Nephron progenitor cell (in vitro differentiated cells): ENCODE results near the gene RGS6.

Experiments
- DNase-seq: peaks from one replicate; pipeline ENCODE4 v3.0.0; 2021
- H3K27ac Mint-ChIP-seq: 2 replicates; pipeline ENCODE4 v1.8.0; 2021; ENCODE audit warnings: mild to moderate bottlenecking, moderate library complexity, mixed read lengths
- H3K27me3 Mint-ChIP-seq: 2 replicates; pipeline ENCODE4 v1.8.0; 2021; ENCODE audit warnings: mild to moderate bottlenecking, low read depth, mixed read lengths; ENCODE audit not compliant: poor library complexity
- H3K36me3 Mint-ChIP-seq: 2 replicates; pipeline ENCODE4 v1.8.0; 2021; ENCODE audit warnings: low read depth, mixed read lengths
- H3K4me1 Mint-ChIP-seq: 2 replicates; pipeline ENCODE4 v1.8.0; 2021; ENCODE audit warnings: mixed read lengths
- H3K4me3 Mint-ChIP-seq: 2 replicates; pipeline ENCODE4 v1.8.0; 2021; ENCODE audit warnings: mild to moderate bottlenecking, moderate library complexity, mixed read lengths
- H3K9me3 Mint-ChIP-seq: 2 replicates; pipeline ENCODE4 v1.8.0; 2021; ENCODE audit warnings: mild to moderate bottlenecking, moderate library complexity, mixed read lengths
- TF ChIP-seq, protein P1 (sequence below): fragments of 200-600 bp; sonication (generic); IDR thresholded peaks from 2 replicates; pipeline ENCODE4 v1.5.0; 2021; ENCODE audit warnings: antibody characterized with exemption

Gene RGS6

DNA sequence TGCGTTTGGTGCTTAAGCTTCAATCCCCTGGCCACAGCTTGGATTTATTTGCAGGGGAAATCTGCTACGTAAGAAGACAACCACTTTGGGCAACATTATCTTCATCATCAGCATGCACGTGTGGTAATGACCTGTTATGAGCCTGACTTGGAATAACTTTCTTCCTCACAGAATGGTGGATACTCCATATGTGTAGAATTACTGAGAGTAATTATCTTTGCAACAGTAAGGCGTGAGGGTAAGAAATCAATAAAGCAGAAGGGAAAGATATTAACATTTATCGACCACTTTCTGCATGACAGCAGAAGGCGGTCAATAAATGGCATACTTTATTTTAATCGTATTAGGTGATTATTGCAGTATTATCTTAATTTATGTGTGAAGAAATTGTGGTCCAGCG lies 152.7 kb downstream of the RGS6 start:
- no peak for DNase-seq
- no peaks in the 10 kb centered on the region for H3K9me3 Mint-ChIP-seq
- H3K27me3 Mint-ChIP-seq: peaks cover 6% of the 10 kb centered on the region
- no peaks in the 10 kb centered on the region for H3K4me1 Mint-ChIP-seq
- TF ChIP-seq, protein P1, sequence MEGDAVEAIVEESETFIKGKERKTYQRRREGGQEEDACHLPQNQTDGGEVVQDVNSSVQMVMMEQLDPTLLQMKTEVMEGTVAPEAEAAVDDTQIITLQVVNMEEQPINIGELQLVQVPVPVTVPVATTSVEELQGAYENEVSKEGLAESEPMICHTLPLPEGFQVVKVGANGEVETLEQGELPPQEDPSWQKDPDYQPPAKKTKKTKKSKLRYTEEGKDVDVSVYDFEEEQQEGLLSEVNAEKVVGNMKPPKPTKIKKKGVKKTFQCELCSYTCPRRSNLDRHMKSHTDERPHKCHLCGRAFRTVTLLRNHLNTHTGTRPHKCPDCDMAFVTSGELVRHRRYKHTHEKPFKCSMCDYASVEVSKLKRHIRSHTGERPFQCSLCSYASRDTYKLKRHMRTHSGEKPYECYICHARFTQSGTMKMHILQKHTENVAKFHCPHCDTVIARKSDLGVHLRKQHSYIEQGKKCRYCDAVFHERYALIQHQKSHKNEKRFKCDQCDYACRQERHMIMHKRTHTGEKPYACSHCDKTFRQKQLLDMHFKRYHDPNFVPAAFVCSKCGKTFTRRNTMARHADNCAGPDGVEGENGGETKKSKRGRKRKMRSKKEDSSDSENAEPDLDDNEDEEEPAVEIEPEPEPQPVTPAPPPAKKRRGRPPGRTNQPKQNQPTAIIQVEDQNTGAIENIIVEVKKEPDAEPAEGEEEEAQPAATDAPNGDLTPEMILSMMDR: no peak
- H3K36me3 Mint-ChIP-seq: no peaks in the 10 kb centered on the region
- H3K27ac Mint-ChIP-seq: no peak overlapping the region
- H3K4me3 Mint-ChIP-seq: no peak overlapping the region

DNA sequence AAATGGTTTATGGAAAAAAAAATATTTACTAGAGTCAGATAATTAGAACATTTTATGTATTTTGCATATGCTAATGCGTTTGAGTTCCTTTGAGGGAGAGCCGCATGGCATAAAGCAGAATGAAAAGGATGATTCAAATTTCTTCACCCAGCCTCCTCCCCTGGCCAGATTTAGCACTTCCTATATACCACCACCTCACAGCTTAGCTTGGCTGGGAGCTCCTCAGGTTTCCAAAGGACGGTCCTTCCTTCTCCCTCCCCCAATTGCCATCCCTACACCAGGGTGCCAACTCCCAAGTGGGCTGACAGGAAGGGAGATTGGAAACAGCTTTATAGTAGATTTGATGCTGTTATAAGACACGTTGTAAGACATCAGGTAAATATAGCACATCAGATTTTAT lies 157.4 kb downstream of the RGS6 start:
- TF ChIP-seq, protein P1: no peak
- H3K27ac Mint-ChIP-seq: no peak overlapping the region
- no peaks in the 10 kb centered on the region for H3K9me3 Mint-ChIP-seq

DNA sequence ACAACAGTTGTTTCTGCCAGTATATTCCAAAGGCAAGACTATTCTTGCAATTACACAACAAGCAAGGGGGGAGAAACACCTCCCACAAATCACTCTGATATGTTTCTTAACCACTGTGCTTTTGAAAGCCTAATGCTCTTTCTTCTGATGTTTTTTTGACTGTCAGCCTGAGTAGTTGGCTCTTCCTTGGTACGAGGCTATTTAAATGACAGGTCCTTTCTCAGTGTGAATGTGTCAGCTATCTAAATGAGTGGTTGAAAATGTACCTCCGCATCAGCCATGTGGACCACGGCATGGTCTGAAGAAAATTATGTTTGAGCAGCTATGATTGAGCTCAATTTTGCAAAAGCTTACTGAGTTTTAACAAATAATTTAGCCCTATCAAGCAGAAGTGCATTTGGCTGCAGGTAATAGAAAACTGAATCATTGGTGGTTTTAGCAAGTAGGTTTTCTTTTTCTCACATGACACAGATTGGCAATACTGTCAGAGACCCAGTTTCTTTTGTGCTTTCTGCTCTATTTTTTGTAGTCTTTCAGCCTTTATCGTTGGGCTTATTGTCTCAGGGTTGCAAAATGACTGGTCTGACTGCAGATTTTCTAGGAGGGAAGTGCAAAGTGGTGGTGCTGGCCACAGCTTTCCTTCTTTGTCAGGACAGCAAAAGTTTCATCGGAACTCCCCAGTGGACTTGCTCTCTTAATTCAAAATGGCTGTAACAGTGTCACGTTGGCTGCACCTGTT lies 162.8 kb downstream of the RGS6 start:
- Mint-ChIP-seq H3K27ac (no peak overlapping the region), H3K36me3 (no peaks in the 10 kb centered on the region), H3K4me1 (no peaks in the 10 kb centered on the region), H3K27me3 (peaks cover 24% of the 10 kb centered on the region), H3K9me3 (no peaks in the 10 kb centered on the region), H3K4me3 (no peak overlapping the region)
- TF ChIP-seq, protein P1: no peak
- DNase-seq: no peak

More for the DNA sequence above, 157.4 kb downstream of the RGS6 start:
- peaks cover 13% of the 10 kb centered on the region for H3K27me3 Mint-ChIP-seq
- DNase-seq: no peak
- no peaks in the 10 kb centered on the region for H3K4me1 Mint-ChIP-seq
- H3K36me3 Mint-ChIP-seq: no peaks in the 10 kb centered on the region
- H3K4me3 Mint-ChIP-seq: no peak overlapping the region

DNA sequence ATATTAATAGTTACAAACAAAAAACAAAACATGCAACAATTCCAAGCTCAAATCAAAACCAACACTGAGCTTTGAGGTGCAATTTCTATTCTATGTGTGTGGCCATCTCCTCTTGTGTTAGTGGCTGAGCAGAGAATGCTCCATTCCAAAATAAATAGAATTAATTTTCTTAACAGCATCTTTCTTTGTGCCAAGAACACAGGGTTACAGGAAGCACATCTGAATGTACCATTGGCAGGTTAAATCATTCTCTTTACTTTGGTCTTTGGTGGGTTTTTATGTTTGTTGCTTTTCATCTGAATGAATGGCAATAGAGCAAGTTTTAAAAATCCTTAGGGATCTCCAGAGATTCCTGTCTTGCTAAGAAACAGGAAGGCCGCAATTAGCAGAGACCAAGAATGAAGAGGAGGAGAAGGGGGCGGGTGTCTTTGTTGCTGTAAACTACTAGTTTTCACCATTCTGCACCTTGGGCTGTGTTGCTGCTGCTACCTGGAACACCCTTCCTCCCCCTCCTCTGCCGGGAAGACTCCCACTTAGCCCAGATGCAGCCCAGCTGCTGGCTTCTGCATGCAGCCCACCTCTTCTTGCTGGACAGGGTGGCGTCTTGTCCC lies 165.0 kb downstream of the RGS6 start:
- Mint-ChIP-seq H3K36me3 (no peaks in the 10 kb centered on the region), H3K4me3 (no peak overlapping the region), H3K27ac (no peak overlapping the region), H3K9me3 (no peaks in the 10 kb centered on the region), H3K4me1 (no peaks in the 10 kb centered on the region), H3K27me3 (peaks cover 24% of the 10 kb centered on the region)
- no peak for DNase-seq
- TF ChIP-seq, protein P1: no peak

DNA sequence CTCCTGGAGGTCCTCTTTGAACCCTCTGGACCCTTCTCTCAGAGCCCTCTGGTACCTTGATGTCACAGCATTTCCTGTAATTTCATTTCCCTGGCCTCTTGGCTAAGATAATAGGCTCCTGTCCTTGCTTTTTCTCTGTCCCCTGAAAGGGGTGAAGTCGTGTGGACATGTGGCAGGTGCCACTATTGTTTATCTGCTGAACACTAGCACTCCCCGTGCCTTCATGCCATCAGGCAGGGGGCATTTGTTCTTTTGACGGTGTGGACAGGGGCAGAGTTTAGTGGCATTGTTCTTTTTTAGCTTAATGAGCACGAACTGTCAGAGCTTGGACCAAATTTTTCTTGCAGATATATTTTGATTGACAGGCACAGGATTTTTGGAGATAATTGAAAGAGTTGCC lies 166.0 kb downstream of the RGS6 start:
- Mint-ChIP-seq H3K4me1 (no peaks in the 10 kb centered on the region), H3K27me3 (peaks cover 24% of the 10 kb centered on the region), H3K36me3 (no peaks in the 10 kb centered on the region), H3K27ac (no peak overlapping the region), H3K9me3 (no peaks in the 10 kb centered on the region), H3K4me3 (no peak overlapping the region)
- DNase-seq: no peak
- TF ChIP-seq, protein P1: no peak

DNA sequence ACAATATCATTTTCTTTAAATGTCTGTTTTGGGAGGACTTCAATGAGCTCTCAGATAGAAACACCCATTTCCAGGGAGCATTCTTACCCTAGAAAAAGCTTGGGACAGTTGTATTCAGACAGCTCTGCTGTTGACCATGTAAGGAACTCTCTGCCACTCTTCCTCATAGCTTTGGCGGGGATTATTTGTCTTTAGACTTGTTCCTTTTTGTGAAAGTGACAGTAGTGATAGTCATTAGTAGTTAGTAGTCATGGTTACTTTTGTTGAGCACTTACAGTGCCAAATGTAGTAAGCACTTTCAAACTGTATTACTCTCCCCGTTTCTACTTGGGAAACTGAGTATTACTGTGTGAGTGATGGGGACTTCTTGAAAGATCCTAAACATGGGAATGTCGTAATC lies 167.3 kb downstream of the RGS6 start:
- Mint-ChIP-seq H3K4me1 (no peaks in the 10 kb centered on the region), H3K4me3 (no peak overlapping the region), H3K9me3 (no peaks in the 10 kb centered on the region), H3K27me3 (peaks cover 22% of the 10 kb centered on the region), H3K36me3 (no peaks in the 10 kb centered on the region), H3K27ac (no peak overlapping the region)
- DNase-seq: no peak
- TF ChIP-seq, protein P1: no peak
